ENCODE measurements around the gene PLXNA4.

GRCh38 chr7:132350741-132351140 lies 225.5 kb downstream of the PLXNA4 start:
- TF ChIP-seq, protein P1, sequence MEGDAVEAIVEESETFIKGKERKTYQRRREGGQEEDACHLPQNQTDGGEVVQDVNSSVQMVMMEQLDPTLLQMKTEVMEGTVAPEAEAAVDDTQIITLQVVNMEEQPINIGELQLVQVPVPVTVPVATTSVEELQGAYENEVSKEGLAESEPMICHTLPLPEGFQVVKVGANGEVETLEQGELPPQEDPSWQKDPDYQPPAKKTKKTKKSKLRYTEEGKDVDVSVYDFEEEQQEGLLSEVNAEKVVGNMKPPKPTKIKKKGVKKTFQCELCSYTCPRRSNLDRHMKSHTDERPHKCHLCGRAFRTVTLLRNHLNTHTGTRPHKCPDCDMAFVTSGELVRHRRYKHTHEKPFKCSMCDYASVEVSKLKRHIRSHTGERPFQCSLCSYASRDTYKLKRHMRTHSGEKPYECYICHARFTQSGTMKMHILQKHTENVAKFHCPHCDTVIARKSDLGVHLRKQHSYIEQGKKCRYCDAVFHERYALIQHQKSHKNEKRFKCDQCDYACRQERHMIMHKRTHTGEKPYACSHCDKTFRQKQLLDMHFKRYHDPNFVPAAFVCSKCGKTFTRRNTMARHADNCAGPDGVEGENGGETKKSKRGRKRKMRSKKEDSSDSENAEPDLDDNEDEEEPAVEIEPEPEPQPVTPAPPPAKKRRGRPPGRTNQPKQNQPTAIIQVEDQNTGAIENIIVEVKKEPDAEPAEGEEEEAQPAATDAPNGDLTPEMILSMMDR (IDR thresholded peaks at IDR 0.05; ENCODE audit: poor library complexity) = no peak
- TF ChIP-seq EZH2 (IDR thresholded peaks at IDR 0.05; ENCODE audit: borderline replicate concordance) (no peak), EZH2phosphoT487 (IDR thresholded peaks at IDR 0.05; ENCODE audit: low read depth, severe bottlenecking, unreplicated experiment) (no peak)

All from hepatocyte (in vitro differentiated cells).